ENCODE data around the gene ZNF534.
"Not testable (repeated sequence)": the region's sequence is repeated elsewhere in the genome, so short reads cannot be mapped to it uniquely, and the experiment has no call there.

ZNF534 gene

DNA sequence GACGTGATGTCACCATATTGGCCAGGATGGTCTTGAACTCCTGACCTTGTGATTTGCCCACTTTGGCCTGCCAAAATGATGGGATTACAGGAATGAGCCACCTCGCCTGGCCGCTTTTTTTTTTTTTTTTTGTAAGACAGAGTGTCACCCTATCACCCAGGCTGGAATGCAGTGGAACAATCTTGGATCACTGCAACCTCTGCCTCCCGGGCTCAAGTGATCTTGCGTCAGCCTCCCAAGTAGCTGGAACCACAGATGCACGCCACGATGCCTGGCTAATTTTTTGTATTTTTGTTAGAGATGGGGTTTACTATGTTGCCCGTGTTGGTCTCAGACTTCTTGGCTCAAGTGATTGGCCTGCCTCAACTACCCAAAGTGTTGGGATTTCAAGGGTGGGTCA is 69.6 kb downstream of the ZNF534 start:
- DNase-seq (ENCODE audit: low spot score) = no peak

- not testable (repeated sequence) for DNase-seq (ENCODE audit: low spot score)
Observed at GRCh38 chr19:52500474-52500873, 71.5 kb downstream of the ZNF534 start.

- not testable (repeated sequence) for DNase-seq (ENCODE audit: low spot score)
Observed at GRCh38 chr19:52500991-52501390, 72.0 kb downstream of the ZNF534 start.

Data from globus pallidus (tissue), 1 donor.